Left cardiac atrium (tissue), 4 donors: ENCODE data around the gene DLK1. TPM values are rescaled to one million over a fixed set of nuclear protein-coding genes. Genes with fewer than 3 reads are reported as not detected.
A peak's percentile ranks its signal among the peaks of the same experiment; 100 is the strongest.

Source experiments
- ATAC-seq, 2 donors: fragments of 200-7000 bp; cut with Tn5 transposase; one replicate each; pipeline ENCODE4 v1.9.1; 2020; ENCODE audit warnings: mild to moderate bottlenecking in 2 of 2, moderate library complexity in 2 of 2
- DNase-seq: peaks from one replicate; pipeline ENCODE4 v3.0.0-alpha.2; 2020
- intact Hi-C, 2 donors: fragments of 100-400 bp; cut with DNase I; formaldehyde crosslinking; loops; one replicate each; pipeline versions ENCODE4 v1.14.1 to v1.15.1; 2022 to 2023
- total RNA-seq, 2 donors: library from RNA; stranded (reverse); fragmentation: NEBNext Ultra II Directional; extraction: Animal tissue kit (Norgen Biotek cat#: 25700); gene quantifications; one replicate each; pipeline ENCODE4 v1.2.1, GENCODE V29; 2021
- donor health status: DM: no; HTN: yes; CAD: no.
- donor health status: DM: no; HTN: yes; CAD: no; lungs with severe emphysema.
- donor health status: DM: yes; HTN: yes; CAD: no.
- donor health status: Dilated cardiomyopathy.

Gene DLK1
- total RNA-seq, 2 donors from 2014 or later = 3.3 TPM; not detected in 1

GRCh38 chr14:100710826-100711462 is 15.7 kb upstream of the DLK1 start:
- DNase-seq (no peak), ATAC-seq (peak in 1 of 2 donors; percentile 5)
- intact Hi-C loops = no loop called here

- no peak for DNase-seq
- intact Hi-C loops = no loop called here
- peak in 1 of 2 donors; percentile 46 for ATAC-seq
Observed at GRCh38 chr14:100711493-100711892, 15.2 kb upstream of the DLK1 start.

GRCh38 chr14:100712490-100712889 is 14.2 kb upstream of the DLK1 start:
- intact Hi-C loops = no loop called here
- DNase-seq = no peak
- ATAC-seq = no peak

DNA sequence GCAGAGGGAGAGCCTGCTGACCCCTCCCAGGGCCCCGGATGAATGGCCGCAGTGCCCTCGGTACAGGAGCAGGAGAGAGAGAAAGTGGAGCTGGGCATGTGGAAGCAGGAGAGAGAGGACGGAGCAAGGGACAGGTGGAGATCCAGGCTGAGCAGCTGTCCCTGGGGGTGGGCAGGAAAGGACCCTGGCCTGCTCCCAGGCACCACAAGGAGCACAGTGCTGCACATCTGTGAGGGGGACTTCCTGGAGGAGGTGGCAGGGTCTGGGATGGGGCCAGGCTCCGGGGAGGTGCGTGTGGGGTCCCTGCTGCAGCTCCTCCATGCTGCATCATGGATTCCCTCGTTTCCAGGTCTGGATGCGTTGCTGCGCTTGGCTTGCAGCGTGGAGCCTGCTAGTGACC is 13.0 kb upstream of the DLK1 start:
- intact Hi-C loops = no loop called here
- DNase-seq (no peak), ATAC-seq (no peak)

GRCh38 chr14:100714258-100714892 is 12.3 kb upstream of the DLK1 start:
- ATAC-seq (no peak), DNase-seq (no peak)
- intact Hi-C loops = no loop called here

GRCh38 chr14:100715332-100715731 is 11.4 kb upstream of the DLK1 start:
- intact Hi-C loops = no loop called here
- no peak for DNase-seq
- no peak for ATAC-seq

GRCh38 chr14:100715803-100716202 is 10.9 kb upstream of the DLK1 start:
- intact Hi-C loops = no loop called here
- no peak for ATAC-seq
- DNase-seq = no peak

GRCh38 chr14:100717386-100717785 is 9.3 kb upstream of the DLK1 start:
- no peak for DNase-seq
- ATAC-seq = no peak
- intact Hi-C loops = no loop called here

DNA sequence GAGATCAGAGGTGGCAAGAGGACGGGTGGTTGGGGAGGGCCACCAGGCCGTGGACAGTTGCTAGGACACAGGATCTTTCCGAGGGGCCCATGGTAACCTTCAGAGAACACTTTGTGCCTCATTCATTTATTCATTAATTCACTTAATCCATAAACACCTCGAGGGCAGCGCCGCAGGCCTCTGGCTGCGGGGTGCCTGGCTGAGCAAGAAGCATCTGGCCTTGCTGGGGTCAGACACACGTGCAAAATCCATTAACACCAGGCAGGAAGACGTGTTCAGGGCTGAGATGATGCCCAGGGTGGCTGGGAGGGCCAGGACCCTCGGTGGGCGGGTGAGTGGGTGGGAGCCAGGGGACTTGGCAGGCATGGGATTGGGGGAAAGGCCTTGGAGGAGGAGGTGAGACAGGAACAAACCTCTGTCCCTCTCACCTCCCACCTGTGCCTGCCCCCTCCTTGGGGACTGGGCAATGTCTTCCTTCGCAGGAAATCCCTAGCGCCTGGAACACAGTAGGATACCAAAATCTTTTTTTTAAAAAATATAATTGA is 6.6 kb upstream of the DLK1 start:
- no peak for DNase-seq

DNA sequence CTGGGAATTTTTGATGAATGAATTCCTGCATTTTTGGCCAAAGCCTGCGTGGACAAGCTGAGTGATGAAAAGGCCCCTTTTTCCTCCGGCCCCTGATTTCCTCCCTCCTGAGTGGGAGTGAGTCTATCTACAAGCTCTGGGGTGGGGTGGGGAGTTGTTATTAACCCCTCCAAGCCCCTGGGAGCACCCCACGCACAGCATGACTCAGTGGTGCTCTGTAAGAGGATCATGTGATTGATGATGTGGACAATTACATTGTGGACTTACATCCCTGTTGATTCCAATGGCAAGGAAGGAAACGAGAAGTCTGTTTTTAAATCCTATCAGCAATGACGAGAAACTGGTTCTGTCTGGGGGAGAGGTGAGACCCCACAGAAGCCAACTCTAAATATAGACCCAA is 5.1 kb upstream of the DLK1 start:
- DNase-seq (no peak), ATAC-seq (no peak)
- intact Hi-C loops = no loop called here

More for the DNA sequence above, 6.6 kb upstream of the DLK1 start:
- ATAC-seq = no peak
- intact Hi-C loops = no loop called here

- DNase-seq = no peak
- intact Hi-C loops = no loop called here
- ATAC-seq = no peak
Observed at GRCh38 chr14:100722367-100722766, 4.3 kb upstream of the DLK1 start.

GRCh38 chr14:100723135-100723829 is 3.4 kb upstream of the DLK1 start:
- intact Hi-C loops = no loop called here
- no peak for ATAC-seq
- DNase-seq = no peak

DNA sequence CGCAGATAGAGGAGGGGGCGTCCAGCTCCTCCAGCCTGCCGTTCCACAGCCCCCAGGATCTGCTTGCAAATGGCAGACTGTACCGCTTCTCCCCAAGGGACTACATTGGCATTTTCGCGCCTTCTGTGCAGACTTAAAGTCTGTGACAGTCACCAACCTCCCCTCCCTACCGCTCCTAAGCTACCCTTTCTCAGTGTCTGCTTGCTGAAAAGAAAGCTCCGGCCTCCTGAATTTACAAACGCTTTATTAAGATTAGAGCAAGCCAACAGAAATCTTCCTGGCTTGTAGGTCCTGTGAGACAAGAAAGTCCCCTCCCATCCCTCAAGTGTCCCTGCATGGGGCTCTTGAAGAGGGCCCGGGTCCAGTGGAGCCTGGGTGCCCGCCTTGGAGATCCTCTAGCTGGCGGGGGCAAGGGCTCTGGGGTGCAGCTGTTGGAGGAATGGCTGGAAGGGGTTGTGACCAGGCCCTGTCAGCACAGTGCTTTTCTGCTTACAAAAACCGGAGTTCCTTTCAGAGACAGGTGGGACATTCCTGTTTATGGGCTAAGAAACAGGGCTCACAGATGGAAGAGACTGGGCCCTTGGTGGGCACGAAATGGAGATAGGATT is 2.8 kb upstream of the DLK1 start:
- intact Hi-C loops = no loop called here
- ATAC-seq (no peak), DNase-seq (no peak)

DNA sequence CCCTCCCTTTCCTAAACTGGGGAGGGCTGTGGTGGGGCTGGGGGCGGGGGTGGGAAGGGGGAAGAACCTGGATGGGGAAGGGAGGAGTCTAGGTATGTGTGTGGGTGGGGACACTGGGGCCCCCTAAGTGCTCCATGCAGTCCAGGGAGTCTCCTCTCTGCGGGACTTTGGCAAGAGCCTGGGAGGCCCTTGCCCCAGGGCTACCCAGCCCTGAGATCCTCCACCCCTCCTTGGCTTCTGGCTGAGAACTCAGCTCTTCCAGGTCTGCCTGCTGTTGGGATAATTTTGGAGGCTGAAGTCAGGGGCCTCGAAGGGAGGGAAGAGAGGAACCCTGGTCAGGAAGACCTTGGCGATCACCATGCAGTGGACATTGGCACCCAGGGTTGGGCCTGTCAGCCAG is 2.2 kb upstream of the DLK1 start:
- ATAC-seq (no peak), DNase-seq (no peak)
- intact Hi-C loops = no loop called here

- intact Hi-C loops = no loop called here
- ATAC-seq (no peak), DNase-seq (no peak)
Observed at GRCh38 chr14:100725587-100726387, 905 bp upstream of the DLK1 start.

- no peak for DNase-seq
Observed at GRCh38 chr14:100727086-100727872, 587 bp downstream of the DLK1 start.

GRCh38 chr14:100727873-100728240 is 1.2 kb downstream of the DLK1 start:
- intact Hi-C loops = no loop called here
- no peak for ATAC-seq

More at GRCh38 chr14:100727086-100727872, 587 bp downstream of the DLK1 start:
- ATAC-seq = no peak
- intact Hi-C loops = no loop called here

DNA sequence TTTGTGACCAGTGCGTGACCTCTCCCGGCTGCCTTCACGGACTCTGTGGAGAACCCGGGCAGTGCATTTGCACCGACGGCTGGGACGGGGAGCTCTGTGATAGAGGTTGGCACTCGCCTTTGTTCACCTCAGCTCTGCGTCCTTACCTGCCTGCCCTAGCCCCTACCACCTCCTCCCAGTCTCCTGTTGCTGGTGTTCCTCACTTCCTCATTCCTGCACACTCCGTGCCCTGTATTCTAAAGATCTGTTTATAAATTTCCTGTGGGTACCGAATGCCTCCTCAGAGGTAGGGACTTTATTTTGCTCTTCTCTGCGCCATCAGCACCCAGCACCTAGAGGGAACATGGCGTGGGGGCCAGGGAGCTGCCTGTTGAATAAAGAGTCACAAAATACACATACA is 2.3 kb downstream of the DLK1 start:
- intact Hi-C loops = no loop called here
- ATAC-seq (no peak), DNase-seq (no peak)

More at GRCh38 chr14:100727873-100728240, 1.2 kb downstream of the DLK1 start:
- no peak for DNase-seq
